GM10266 (cell line): ENCODE measurements around the gene BRDT.

Experiments
- DNase-seq: peaks from one replicate; pipeline ENCODE4 v3.0.0; 2012; ENCODE audit errors: extremely low spot score
- TF ChIP-seq, protein P1 (sequence below): IDR thresholded peaks from 2 replicates; pipeline ENCODE4 v1.5.1; 2012; ENCODE audit warnings: mild to moderate bottlenecking, low read depth; ENCODE audit not compliant: control insufficient read depth, insufficient read depth; ENCODE audit errors: missing control alignments

The BRDT gene

DNA sequence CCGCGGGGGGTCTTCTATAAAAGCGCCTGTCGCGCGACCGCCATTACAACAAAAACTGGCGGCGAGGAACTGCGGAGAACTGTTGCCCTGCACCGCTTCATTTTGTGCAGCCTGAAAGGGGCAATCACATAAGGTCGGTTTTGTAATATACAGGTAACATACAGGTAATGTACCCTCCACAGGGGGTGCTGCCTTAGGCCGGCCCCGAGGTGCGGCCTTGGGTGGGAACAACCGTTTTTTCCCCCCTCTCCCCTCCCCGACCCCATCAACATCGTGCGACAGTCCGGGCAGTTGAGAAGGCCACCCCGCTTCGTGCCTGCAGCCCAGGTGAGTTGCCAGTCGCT is at the start of gene BRDT:
Gene BRDT, plus strand, starts transcription at position 46 of the 344 bp plus-strand sequence. CDS start 13,354 bp downstream, outside the sequence.
- TF ChIP-seq, protein P1, sequence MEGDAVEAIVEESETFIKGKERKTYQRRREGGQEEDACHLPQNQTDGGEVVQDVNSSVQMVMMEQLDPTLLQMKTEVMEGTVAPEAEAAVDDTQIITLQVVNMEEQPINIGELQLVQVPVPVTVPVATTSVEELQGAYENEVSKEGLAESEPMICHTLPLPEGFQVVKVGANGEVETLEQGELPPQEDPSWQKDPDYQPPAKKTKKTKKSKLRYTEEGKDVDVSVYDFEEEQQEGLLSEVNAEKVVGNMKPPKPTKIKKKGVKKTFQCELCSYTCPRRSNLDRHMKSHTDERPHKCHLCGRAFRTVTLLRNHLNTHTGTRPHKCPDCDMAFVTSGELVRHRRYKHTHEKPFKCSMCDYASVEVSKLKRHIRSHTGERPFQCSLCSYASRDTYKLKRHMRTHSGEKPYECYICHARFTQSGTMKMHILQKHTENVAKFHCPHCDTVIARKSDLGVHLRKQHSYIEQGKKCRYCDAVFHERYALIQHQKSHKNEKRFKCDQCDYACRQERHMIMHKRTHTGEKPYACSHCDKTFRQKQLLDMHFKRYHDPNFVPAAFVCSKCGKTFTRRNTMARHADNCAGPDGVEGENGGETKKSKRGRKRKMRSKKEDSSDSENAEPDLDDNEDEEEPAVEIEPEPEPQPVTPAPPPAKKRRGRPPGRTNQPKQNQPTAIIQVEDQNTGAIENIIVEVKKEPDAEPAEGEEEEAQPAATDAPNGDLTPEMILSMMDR, result no peak
- DNase-seq, result no peak

DNA sequence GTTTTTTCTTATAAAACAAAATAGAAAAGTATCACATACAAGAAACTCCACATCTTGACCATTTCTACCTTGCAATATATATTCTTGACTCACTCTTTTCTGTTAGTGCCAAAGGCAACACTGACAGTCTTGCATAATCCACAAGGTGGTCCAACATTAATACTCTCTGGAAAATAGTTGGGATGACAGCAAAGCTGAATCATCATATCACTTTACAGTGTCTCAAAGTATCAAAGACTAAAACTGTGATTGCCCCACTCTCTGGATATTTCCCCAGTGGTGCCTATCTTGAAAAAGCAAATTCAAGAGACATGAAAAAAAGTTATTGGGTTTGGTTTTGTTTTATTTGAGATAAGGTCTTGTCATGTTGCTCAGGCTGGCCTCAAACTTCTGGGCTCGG is 48.6 kb upstream of the BRDT start:
- TF ChIP-seq, protein P1, result no peak
- DNase-seq, result no peak

DNA sequence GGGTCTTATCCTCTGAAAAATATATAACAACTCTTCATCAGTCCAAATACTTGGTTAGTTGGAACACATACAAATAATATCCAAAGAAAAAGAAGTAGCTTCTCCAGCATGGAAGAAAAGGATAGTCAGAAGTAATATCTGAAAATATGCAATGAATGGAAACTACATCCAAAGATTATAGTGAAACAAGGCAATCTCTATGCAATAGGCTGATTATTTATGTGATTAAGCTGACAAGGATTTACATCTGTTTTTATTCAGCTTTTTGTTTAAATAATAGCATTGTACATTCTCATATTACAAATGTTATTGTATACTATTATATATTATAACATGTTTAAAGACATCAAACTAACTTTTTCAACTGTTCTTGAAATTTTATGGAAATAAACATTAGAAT is 48.0 kb upstream of the BRDT start:
- no peak for DNase-seq
- TF ChIP-seq, protein P1, result no peak

DNA sequence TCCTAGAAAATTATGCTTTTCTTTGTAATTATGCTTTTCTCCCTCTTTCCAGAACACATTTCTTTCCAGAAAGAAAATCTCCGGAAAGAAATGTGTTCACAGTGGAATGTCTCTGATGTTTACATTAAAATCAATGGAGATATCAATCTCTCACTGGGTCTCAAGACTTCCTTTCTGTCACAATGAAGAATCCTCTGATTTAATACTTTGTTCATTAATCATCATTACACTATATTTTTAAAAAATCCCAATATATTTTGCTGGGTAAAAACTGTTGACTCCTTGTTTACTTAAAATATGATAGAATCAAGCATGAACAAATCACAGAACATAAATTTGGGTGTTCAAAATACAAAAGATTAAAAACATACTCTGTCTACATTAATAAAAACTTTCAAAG is 36.9 kb upstream of the BRDT start:
- TF ChIP-seq, protein P1, result no peak
- DNase-seq, result no peak

DNA sequence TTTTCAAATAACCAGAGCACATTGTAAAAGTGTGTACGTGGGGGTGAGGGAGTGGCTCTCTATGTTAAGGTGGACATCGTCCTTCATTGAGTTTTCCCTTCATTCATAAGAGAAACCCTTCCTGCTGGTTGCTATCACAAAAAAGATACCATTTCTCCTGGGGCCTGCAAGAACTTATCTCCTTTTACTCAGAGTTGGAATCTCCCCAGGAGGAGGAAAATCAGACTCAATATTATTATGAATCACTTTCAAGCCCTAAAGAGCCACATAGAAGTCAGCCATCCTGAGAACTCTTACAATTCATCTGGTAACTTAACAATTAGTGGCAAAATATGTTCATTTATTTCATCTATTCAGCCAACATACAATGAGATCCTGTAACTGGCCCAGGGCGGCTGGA is 36.2 kb upstream of the BRDT start:
- TF ChIP-seq, protein P1, result no peak
- no peak for DNase-seq

DNA sequence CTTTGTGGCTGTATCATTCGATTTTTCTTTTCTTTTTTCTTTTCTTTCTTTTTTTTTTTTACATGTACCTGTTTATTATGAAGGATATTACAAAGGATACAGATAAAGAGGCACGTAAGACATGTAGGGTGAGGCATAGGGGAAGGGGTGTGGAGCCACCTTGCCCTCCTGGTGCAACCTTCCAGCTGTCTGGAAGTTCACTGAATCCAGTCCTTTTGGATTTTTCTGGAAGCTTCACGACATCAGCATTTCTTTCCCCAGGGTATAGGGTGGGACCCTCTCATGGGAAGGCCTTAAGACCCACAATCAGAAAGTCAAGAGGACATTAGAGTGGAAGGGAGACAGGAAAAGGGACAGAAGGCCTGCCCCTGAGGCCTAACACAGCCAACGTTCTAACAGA is 33.2 kb upstream of the BRDT start:
- no peak for DNase-seq
- TF ChIP-seq, protein P1, result no peak

DNA sequence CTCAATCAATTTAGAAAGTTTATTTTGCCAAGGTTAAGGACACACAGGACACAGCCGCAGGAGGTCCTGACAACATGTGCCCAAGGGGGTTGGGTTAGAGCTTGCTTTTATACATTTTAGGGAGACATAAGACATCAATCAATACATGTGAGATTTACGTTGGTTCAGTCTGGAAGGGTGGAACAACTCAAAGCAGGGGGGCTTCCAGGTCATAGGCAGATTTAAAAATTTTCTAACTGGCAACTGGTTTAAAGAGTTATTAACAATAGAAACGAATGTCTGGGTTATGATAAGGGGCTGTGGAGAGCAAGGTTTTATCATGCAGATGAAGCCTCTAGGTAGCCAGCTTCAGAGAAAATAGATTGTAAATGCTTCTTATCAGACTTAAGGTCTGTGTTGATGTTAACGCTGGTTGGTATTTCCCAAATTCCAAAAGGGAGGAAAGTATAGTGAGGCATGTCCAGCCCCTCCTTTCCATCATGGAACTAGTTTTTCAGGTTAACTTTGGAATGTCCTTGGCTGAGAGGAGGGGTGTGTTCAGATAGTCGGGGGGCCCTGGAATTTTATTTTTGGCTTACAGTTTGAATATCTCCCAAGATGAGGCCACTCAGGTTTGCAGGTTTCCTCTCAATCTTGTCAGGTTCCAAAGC is 32.3 kb upstream of the BRDT start:
- no peak for DNase-seq
- TF ChIP-seq, protein P1, result no peak
